22Rv1 (cell line): ENCODE measurements around the gene FIG4.

Experiments
- ZFX ChIP-seq: fragments of 450-650 bp; IDR thresholded peaks from 2 replicates; pipeline ENCODE4 v1.6.1; 2017; ENCODE audit warnings: antibody characterized with exemption, borderline replicate concordance
- TF ChIP-seq, protein P1 (sequence below): fragments of 450-650 bp; IDR thresholded peaks from 2 replicates; pipeline ENCODE4 v1.5.1; 2017; ENCODE audit warnings: mild to moderate bottlenecking

DNA sequence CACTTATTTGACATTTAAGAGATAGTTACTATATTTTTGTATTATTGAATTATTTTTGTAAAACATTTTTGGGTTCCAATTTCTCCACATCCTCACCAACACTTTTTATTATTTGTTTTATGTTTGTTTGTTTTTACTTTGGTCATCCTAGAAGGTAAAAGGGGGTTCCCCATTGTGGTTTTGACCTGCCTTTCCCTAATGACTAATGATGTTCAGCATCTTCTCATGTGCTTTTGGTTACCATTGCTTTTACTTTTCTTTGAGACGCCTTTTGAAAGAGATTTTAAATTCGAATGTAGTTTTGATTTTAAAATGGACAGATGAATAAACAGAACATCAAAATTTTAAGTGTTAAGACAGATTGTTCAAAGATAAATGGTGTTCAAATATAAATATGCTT lies 47.0 kb upstream of the FIG4 start:
- TF ChIP-seq, protein P1, sequence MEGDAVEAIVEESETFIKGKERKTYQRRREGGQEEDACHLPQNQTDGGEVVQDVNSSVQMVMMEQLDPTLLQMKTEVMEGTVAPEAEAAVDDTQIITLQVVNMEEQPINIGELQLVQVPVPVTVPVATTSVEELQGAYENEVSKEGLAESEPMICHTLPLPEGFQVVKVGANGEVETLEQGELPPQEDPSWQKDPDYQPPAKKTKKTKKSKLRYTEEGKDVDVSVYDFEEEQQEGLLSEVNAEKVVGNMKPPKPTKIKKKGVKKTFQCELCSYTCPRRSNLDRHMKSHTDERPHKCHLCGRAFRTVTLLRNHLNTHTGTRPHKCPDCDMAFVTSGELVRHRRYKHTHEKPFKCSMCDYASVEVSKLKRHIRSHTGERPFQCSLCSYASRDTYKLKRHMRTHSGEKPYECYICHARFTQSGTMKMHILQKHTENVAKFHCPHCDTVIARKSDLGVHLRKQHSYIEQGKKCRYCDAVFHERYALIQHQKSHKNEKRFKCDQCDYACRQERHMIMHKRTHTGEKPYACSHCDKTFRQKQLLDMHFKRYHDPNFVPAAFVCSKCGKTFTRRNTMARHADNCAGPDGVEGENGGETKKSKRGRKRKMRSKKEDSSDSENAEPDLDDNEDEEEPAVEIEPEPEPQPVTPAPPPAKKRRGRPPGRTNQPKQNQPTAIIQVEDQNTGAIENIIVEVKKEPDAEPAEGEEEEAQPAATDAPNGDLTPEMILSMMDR: no peak
- no peak for TF ChIP-seq ZFX
